Stimulated activated effector memory CD8-positive, alpha-beta T cell treated with anti-CD3 and anti-CD28 coated beads, Interleukin-12 subunit alpha, Interleukin-12 subunit beta, amount 100 ng/mL, for 72 hours (primary cell): ENCODE data around the gene CENPP.
A peak's percentile ranks its signal among the peaks of the same experiment; 100 is the strongest.
"Not testable (repeated sequence)": the region's sequence is repeated elsewhere in the genome, so short reads cannot be mapped to it uniquely, and the experiment has no call there.

Experiments used
- ATAC-seq: fragments of 150-1000 bp; cut with Tn5 transposase; 2 replicates; pipeline ENCODE4 v1.10.0; 2021
- DNase-seq, 2 donors: peaks; one replicate each; pipeline ENCODE4 v3.0.0; 2021 to 2022; ENCODE audit warnings: low spot score in 2 of 2
- H3K27ac Mint-ChIP-seq: one replicate; pipeline ENCODE4 v1.8.0; 2022; ENCODE audit warnings: mild to moderate bottlenecking, mixed read lengths
- H3K36me3 Mint-ChIP-seq: one replicate; pipeline ENCODE4 v1.8.0; 2022; ENCODE audit warnings: mild to moderate bottlenecking, mixed read lengths
- H3K4me1 Mint-ChIP-seq: one replicate; pipeline ENCODE4 v1.8.0; 2022; ENCODE audit warnings: mixed read lengths
- H3K4me3 Mint-ChIP-seq: one replicate; pipeline ENCODE4 v1.8.0; 2022; ENCODE audit warnings: mild to moderate bottlenecking, mixed read lengths
- H3K9me3 Mint-ChIP-seq: one replicate; pipeline ENCODE4 v1.8.0; 2022; ENCODE audit warnings: mixed read lengths

CENPP gene

GRCh38 chr9:92614123-92614510, 288.4 kb downstream of the CENPP start:
- Mint-ChIP-seq H3K36me3 (peaks cover 74% of the 10 kb centered on the region), H3K9me3 (no peaks in the 10 kb centered on the region), H3K27ac (no peak overlapping the region)

GRCh38 chr9:92614763-92615461, 289.2 kb downstream of the CENPP start:
- Mint-ChIP-seq H3K27ac (peak overlapping the region; percentile 45), H3K4me1 (no peaks in the 10 kb centered on the region), H3K4me3 (no peak overlapping the region), H3K9me3 (no peaks in the 10 kb centered on the region), H3K36me3 (peaks cover 74% of the 10 kb centered on the region)
- DNase-seq: no peak
- ATAC-seq: no peak

More at GRCh38 chr9:92614123-92614510, 288.4 kb downstream of the CENPP start:
- Mint-ChIP-seq H3K4me3 (no peak overlapping the region), H3K4me1 (no peaks in the 10 kb centered on the region)
- DNase-seq: no peak
- ATAC-seq: no peak

GRCh38 chr9:92615790-92616189, 290.0 kb downstream of the CENPP start:
- Mint-ChIP-seq H3K9me3 (no peaks in the 10 kb centered on the region), H3K27ac (no peak overlapping the region), H3K4me1 (no peaks in the 10 kb centered on the region), H3K4me3 (no peak overlapping the region), H3K36me3 (peaks cover 70% of the 10 kb centered on the region)
- ATAC-seq (no peak), DNase-seq (no peak)

GRCh38 chr9:92616199-92616641, 290.5 kb downstream of the CENPP start:
- Mint-ChIP-seq H3K4me1 (no peaks in the 10 kb centered on the region), H3K4me3 (no peak overlapping the region), H3K9me3 (no peaks in the 10 kb centered on the region), H3K36me3 (peaks cover 68% of the 10 kb centered on the region), H3K27ac (peak overlapping the region; percentile 54)
- no peak for DNase-seq
- no peak for ATAC-seq

- H3K36me3 Mint-ChIP-seq: peaks cover 68% of the 10 kb centered on the region
Measured at GRCh38 chr9:92616655-92617111, 290.9 kb downstream of the CENPP start.

GRCh38 chr9:92617195-92617813, 291.6 kb downstream of the CENPP start:
- Mint-ChIP-seq H3K27ac (peak overlapping the region; percentile 54), H3K4me1 (no peaks in the 10 kb centered on the region), H3K36me3 (peaks cover 65% of the 10 kb centered on the region), H3K9me3 (no peaks in the 10 kb centered on the region), H3K4me3 (no peak overlapping the region)
- ATAC-seq (no peak), DNase-seq (no peak)

More at GRCh38 chr9:92616655-92617111, 290.9 kb downstream of the CENPP start:
- Mint-ChIP-seq H3K27ac (peak overlapping the region; percentile 54), H3K4me1 (no peaks in the 10 kb centered on the region), H3K4me3 (no peak overlapping the region), H3K9me3 (no peaks in the 10 kb centered on the region)
- DNase-seq: no peak
- no peak for ATAC-seq

- H3K4me1 Mint-ChIP-seq: no peaks in the 10 kb centered on the region
- peaks cover 64% of the 10 kb centered on the region for H3K36me3 Mint-ChIP-seq
- H3K27ac Mint-ChIP-seq: no peak overlapping the region
- no peak for DNase-seq
- no peak for ATAC-seq
- H3K9me3 Mint-ChIP-seq: no peaks in the 10 kb centered on the region
- H3K4me3 Mint-ChIP-seq: no peak overlapping the region
Measured at GRCh38 chr9:92617951-92618510, 292.3 kb downstream of the CENPP start.

GRCh38 chr9:92618633-92619225, 293.0 kb downstream of the CENPP start:
- Mint-ChIP-seq H3K27ac (no peak overlapping the region), H3K36me3 (peaks cover 65% of the 10 kb centered on the region), H3K9me3 (no peaks in the 10 kb centered on the region), H3K4me3 (no peak overlapping the region), H3K4me1 (no peaks in the 10 kb centered on the region)
- DNase-seq (no peak), ATAC-seq (no peak)

- H3K4me1 Mint-ChIP-seq: no peaks in the 10 kb centered on the region
- ATAC-seq (no peak), DNase-seq (no peak)
- no peak overlapping the region for H3K4me3 Mint-ChIP-seq
- H3K9me3 Mint-ChIP-seq: no peaks in the 10 kb centered on the region
- peaks cover 65% of the 10 kb centered on the region for H3K36me3 Mint-ChIP-seq
- H3K27ac Mint-ChIP-seq: no peak overlapping the region
Measured at GRCh38 chr9:92619601-92620300, 294.0 kb downstream of the CENPP start.

- no peak for ATAC-seq
- H3K27ac Mint-ChIP-seq: peak overlapping the region; percentile 56
- H3K36me3 Mint-ChIP-seq: peaks cover 62% of the 10 kb centered on the region
- no peak for DNase-seq
- peaks cover 5% of the 10 kb centered on the region for H3K4me1 Mint-ChIP-seq
- no peak overlapping the region for H3K4me3 Mint-ChIP-seq
- no peaks in the 10 kb centered on the region for H3K9me3 Mint-ChIP-seq
Measured at GRCh38 chr9:92620845-92621244, 295.1 kb downstream of the CENPP start.

GRCh38 chr9:92623936-92624335, 298.2 kb downstream of the CENPP start:
- Mint-ChIP-seq H3K4me1 (peaks cover 14% of the 10 kb centered on the region), H3K36me3 (peaks cover 74% of the 10 kb centered on the region)
- H3K4me3 Mint-ChIP-seq, H3K27ac Mint-ChIP-seq, DNase-seq, H3K9me3 Mint-ChIP-seq, ATAC-seq: not testable (repeated sequence)

- peaks cover 14% of the 10 kb centered on the region for H3K4me1 Mint-ChIP-seq
- no peak for DNase-seq
- no peak for ATAC-seq
- no peaks in the 10 kb centered on the region for H3K9me3 Mint-ChIP-seq
- H3K27ac Mint-ChIP-seq: no peak overlapping the region
- no peak overlapping the region for H3K4me3 Mint-ChIP-seq
- peaks cover 94% of the 10 kb centered on the region for H3K36me3 Mint-ChIP-seq
Measured at GRCh38 chr9:92626484-92626883, 300.7 kb downstream of the CENPP start.

- Mint-ChIP-seq H3K4me3 (no peak overlapping the region), H3K36me3 (peaks cover 98% of the 10 kb centered on the region), H3K27ac (no peak overlapping the region), H3K4me1 (peaks cover 21% of the 10 kb centered on the region), H3K9me3 (no peaks in the 10 kb centered on the region)
- DNase-seq (no peak), ATAC-seq (no peak)
Measured at GRCh38 chr9:92627651-92628050, 301.9 kb downstream of the CENPP start.

- Mint-ChIP-seq H3K4me3 (no peak overlapping the region), H3K4me1 (peaks cover 9% of the 10 kb centered on the region), H3K9me3 (no peaks in the 10 kb centered on the region), H3K27ac (peak overlapping the region; percentile 87), H3K36me3 (peaks cover 100% of the 10 kb centered on the region)
- ATAC-seq: peak; percentile 91
- DNase-seq: no peak
Measured at GRCh38 chr9:92631452-92632343, 305.9 kb downstream of the CENPP start.
